HG02981 (cell line): ENCODE data around the gene SH3RF1.
"Not testable (repeated sequence)": the region's sequence is repeated elsewhere in the genome, so short reads cannot be mapped to it uniquely, and the experiment has no call there.

Source experiments
- ATAC-seq: cut with Tn5 transposase; IDR thresholded peaks from one replicate; pipeline ENCODE4 v1.9.1; 2021; ENCODE audit warnings: mild to moderate bottlenecking, moderate library complexity; ENCODE audit not compliant: unreplicated experiment

The SH3RF1 gene

GRCh38 chr4:169270810-169271691 is at the start of gene SH3RF1:
TSS of gene SH3RF1 (minus strand) at chr4:169270956. CDS start at chr4:169269212, 1,744 bp downstream.
- ATAC-seq, result peak; percentile 47

GRCh38 chr4:169315530-169316343 is 45.0 kb upstream of the SH3RF1 start:
- no peak for ATAC-seq

- no peak for ATAC-seq
Measured at GRCh38 chr4:169314906-169315305, 44.1 kb upstream of the SH3RF1 start.

- ATAC-seq, result no peak
Measured at GRCh38 chr4:169313732-169314131, 43.0 kb upstream of the SH3RF1 start.

GRCh38 chr4:169312690-169313422 is 42.1 kb upstream of the SH3RF1 start:
- ATAC-seq, result no peak

GRCh38 chr4:169311643-169312365 is 41.0 kb upstream of the SH3RF1 start:
- ATAC-seq, result peak; percentile 78

GRCh38 chr4:169309326-169309967 is 38.7 kb upstream of the SH3RF1 start:
- ATAC-seq, result no peak

GRCh38 chr4:169307576-169307975 is 36.8 kb upstream of the SH3RF1 start:
- no peak for ATAC-seq

- no peak for ATAC-seq
Measured at GRCh38 chr4:169305651-169306050, 34.9 kb upstream of the SH3RF1 start.

- no peak for ATAC-seq
Measured at GRCh38 chr4:169305173-169305572, 34.4 kb upstream of the SH3RF1 start.

GRCh38 chr4:169295822-169296221 is 25.1 kb upstream of the SH3RF1 start:
- ATAC-seq, result no peak

GRCh38 chr4:169293343-169294176 is 22.8 kb upstream of the SH3RF1 start:
- ATAC-seq, result peak; percentile 84

- ATAC-seq, result not testable (repeated sequence)
Measured at GRCh38 chr4:169287983-169288382, 17.2 kb upstream of the SH3RF1 start.

- ATAC-seq, result peak; percentile 74
Measured at GRCh38 chr4:169286562-169287301, 16.0 kb upstream of the SH3RF1 start.

GRCh38 chr4:169283114-169283509 is 12.4 kb upstream of the SH3RF1 start:
- no peak for ATAC-seq

GRCh38 chr4:169282429-169283113 is 11.8 kb upstream of the SH3RF1 start:
- ATAC-seq, result no peak

- ATAC-seq, result no peak
Measured at GRCh38 chr4:169279108-169279507, 8.4 kb upstream of the SH3RF1 start.

GRCh38 chr4:169278624-169279023 is 7.9 kb upstream of the SH3RF1 start:
- no peak for ATAC-seq
